HG02610 (cell line): ENCODE results near the gene ANKS1A.
"Not testable (repeated sequence)": the region's sequence is repeated elsewhere in the genome, so short reads cannot be mapped to it uniquely, and the experiment has no call there.

Experiments
- ATAC-seq: cut with Tn5 transposase; IDR thresholded peaks from one replicate; pipeline ENCODE4 v1.9.1; 2021; ENCODE audit warnings: mild to moderate bottlenecking, moderate library complexity; ENCODE audit not compliant: unreplicated experiment

The ANKS1A gene

GRCh38 chr6:34914358-34914757 is 25.3 kb downstream of the ANKS1A start:
- no peak for ATAC-seq

DNA sequence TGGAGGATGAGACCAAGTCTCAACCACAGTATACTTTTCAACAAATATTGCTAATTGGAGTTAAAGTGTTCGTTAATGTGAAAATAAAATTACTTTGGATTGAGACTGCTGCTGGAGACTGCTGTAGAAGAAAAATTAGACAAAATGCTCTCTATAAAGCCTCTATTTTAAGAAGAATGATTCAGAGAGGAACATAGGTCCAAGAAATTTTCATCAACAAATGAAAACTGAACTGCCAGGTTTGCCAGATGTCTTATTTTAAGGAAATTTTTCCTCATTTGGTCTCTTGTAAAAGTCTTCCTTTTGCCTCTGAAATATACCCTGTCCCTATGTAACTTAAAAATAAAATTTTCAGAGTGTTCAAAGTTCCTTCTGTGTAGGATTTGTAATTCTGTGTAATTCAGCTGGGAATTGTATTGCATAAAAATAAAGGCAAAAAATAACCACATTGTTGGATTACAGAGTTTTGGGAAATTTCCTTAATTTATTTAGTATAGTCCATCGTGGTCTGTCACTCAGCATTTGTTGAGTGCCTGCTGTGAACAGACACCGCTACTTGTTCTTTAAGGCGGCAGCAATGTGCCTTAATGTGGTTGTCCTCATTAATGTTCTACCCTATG is 27.4 kb downstream of the ANKS1A start:
- ATAC-seq, result no peak

DNA sequence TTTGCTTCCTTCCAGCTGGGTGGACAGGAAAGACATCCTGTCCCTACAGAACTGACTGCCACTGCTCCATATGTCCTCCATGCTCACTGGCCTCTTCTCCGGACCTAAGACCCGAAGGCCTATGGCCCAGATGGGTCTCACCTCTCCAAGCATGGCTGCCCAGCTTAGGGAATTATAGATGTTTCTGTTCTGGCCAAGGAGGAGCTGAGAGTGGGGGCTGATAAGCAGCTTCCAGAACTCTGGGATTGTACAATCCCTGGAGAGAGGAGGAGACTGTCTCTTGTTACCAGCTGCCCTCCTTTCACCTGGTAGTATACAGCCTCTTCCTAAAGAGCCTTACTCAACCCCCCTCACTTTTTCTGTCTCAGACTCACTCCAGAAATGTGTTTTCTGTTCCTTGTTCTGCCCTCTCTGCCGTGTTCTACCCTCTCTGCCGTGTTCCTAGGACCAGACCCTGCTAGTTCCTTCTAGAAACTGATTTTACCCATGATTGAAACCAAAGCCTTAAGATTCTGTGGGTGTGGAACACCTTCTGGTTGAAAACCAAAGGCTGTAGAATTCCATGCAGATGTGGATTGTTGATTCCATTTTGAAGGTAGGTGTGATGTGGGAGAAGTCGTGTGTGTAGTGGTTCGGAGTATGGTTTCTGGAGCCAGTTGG is 28.7 kb downstream of the ANKS1A start:
- ATAC-seq, result no peak

DNA sequence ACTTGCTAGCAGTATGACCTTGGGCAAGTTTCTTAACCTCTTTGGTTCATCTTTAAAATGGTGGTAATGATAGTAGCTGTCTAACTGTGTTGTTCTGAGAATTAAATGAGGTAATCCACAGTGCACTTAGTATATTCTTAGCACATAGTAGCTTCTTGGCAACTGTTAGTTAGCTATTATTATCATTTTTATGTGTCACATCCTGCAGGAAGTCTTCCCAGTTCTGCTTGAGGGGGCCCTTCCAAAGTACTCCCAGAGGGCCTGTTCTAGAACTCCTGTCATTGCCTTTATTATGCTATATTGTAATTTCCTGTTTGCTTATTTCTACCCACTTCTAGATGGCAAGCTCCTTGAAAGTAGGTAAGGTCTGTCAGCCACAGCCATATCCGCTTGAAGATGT is 30.6 kb downstream of the ANKS1A start:
- no peak for ATAC-seq

GRCh38 chr6:34920097-34920496 is 31.0 kb downstream of the ANKS1A start:
- ATAC-seq, result no peak

GRCh38 chr6:34922177-34922663 is 33.2 kb downstream of the ANKS1A start:
- ATAC-seq, result no peak

DNA sequence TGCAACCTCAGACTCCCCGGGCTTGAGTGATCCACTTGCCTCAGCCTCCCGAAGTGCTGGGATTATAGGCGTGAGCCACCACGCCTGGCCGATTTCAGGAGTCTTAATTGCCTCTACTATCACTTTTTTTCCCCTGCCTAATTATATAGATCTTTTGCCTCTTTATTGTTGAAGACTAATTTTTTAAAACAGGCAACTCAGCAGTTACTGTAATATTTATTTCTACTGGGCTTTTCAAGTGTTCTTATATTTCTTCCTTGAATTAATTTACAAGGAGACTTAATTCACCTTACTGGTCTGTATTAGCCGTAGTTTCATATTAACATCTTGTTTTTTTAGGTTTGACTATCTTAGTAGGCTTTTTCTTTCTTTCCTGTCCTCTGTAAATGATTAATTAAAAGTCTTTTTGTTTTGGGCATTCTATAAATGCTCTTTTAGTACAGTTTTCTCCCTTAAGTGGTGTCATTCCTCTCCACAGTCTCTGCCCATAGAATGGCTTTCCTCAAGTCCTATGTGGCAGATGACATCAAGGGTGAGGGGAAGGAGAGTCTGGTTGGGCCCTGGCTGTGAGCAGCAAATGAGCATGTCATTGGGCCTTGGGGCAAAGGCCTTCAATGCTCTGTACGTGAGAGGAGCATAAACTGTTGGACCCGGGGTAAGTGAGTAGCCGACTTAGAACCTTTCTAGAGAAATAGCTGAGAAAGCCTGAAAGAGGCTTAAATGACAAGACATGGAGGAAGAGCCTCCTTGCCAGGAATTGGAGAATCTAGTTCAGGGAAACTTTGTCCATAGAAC is 36.0 kb downstream of the ANKS1A start:
- ATAC-seq, result no peak

DNA sequence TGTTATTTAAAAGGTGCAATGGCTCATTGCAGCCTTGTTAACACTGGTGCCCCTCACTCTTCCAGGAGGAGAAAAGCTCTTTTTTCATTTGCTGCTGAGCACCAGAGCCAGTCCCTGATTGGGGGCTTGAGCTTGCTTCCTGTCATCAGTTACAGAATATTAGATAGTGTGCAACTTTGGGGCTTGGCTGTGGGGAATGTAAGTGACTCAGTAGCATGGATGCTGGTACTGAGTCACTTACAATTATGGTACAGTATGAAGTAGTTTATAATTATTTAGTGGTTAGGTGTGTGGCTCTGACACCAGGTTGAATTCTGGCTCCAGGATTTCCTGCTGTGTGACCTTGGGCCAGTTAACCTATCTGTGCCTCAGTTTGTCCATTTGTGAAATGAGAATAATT is 37.6 kb downstream of the ANKS1A start:
- ATAC-seq, result no peak

- no peak for ATAC-seq
These were observed 39.2 kb downstream of the ANKS1A start for GRCh38 chr6:34928220-34928619.

GRCh38 chr6:34928695-34929094 is 39.6 kb downstream of the ANKS1A start:
- no peak for ATAC-seq

- ATAC-seq, result no peak
These were observed 40.4 kb downstream of the ANKS1A start for GRCh38 chr6:34929241-34929978.

DNA sequence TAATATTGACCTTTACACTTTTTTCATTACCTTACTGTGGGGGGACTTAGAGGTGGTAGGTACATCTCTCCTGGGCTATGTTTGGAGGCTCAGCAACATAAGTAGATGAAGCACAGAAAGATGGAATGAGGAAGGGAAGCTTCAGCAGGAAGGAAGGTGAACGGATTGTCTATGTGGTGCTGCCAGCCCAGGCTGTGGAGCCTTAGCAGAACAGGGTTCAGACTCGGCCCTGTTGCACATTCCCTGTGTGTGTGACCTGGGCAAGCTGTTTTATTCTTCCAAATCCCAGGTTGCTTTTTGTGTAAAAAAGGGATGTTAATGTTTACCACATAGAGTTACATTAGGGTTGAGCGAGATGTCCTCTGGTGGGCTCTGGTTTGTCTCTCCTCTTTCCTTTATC is 41.2 kb downstream of the ANKS1A start:
- no peak for ATAC-seq

DNA sequence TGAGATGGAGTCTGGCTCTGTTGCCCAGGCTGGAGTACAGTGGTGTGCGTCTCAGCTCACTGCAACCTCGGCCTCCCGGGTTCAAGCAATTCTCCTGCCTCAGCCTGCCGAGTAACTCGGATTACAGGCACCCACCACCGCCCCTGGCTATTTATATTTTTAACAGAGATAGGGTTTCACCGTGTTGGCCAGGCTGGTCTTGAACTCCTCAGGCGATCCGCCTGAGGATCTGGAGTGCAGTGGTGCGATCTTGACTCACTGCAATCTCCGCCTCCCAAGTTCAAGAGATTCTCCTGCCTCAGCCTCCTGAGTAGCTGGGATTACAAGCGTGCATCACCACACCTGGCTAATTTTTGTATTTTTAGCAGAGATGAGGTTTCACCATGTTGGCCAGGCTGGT is 43.1 kb downstream of the ANKS1A start:
- ATAC-seq, result not testable (repeated sequence)

- no peak for ATAC-seq
These were observed 45.5 kb downstream of the ANKS1A start for GRCh38 chr6:34934516-34934915.

DNA sequence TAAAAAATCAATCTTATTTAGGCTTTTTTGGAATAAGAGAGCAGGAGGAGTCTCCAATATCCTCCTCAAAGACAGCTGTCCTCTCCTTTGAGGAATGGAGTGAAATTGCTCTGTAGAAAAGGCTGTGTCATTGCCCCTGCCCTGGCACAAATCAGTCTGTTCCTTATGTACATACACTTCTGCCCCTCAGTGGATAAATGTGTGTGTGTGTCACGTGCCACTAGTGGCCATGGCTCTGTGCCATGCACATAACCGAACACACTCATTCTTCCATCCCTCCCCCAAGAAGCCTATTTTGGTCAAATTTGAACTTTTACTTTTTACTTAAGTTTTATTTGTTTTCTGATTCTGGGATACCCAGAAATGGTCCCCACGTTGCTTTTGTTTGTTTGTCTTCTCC is 49.2 kb downstream of the ANKS1A start:
- ATAC-seq, result no peak

GRCh38 chr6:34940030-34940434 is 51.0 kb downstream of the ANKS1A start:
- ATAC-seq, result no peak

GRCh38 chr6:34941421-34941820 is 52.4 kb downstream of the ANKS1A start:
- ATAC-seq, result no peak

DNA sequence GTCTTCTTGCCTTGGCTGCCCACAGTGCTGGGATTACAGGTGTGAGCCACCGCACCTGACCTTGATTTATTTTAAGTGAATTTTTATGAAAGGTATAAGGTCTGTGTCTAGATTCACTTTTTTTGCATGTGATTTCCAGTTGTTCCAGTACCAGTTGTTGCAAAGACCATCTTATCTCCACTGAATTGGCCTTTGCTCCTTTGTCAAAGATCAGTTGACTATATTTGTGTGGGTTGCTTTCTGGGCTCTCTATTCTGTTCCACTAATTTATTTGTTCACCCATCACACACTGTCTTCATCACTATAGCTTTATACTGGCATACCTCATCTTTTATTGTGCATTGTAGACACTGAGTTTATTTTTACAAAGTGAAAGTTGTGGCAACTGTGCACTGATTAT is 56.3 kb downstream of the ANKS1A start:
- no peak for ATAC-seq

DNA sequence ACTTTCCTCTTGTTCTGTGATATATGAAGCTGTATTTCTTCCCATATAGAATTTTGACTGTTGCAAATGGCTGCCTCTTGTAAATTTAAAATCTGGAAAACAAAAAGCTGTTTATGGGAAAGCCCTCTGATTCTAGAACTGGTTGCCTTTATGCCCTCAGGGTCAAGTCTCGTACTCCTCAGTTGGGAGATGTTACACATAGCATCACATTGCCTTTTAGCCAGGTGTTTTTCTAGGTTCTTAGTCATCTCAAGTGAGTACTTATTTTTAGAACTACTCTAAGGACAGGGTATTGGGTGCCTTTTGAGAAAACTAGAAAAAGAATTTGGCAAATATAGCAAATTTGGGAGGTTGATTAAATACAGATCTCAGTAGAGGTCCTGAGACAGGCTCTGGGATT is 58.5 kb downstream of the ANKS1A start:
- ATAC-seq, result no peak

DNA sequence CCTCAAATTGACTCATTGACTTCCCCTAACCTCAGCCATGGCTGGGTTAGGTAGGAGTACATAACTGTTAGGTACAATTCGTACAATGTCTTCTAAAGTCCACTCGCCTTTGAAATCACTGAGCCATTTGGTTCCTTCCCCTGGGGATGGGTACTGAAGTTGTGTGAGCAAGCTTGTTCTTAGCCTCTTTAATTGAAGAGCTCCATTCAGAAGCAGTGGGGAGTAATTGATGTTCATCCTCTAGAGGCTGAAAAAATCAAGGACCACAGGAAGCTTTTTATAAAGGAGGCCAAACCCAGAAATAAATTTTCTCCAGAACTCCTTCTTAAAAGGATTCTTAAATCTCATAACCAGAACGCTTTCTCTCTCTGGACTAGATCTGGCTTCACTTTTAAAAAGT is 60.6 kb downstream of the ANKS1A start:
- no peak for ATAC-seq

DNA sequence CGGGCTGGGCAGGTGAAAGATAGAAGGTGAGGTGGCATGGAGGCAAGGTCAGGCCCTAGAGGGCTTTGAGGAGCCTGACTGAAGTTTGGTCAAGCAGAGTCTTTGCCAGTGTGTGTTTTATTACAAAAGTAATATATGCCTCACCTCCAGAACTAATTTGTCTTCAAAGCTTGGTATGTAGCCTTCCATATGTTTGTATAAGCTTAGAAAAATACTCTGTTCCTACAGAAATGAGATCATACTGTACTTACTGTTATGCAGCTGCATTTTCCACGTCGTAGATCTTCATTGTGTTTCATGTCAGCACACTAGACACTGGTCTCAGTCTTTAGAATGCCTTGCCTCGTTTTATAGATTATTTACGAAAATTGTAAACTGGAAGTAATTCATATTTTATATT is 61.8 kb downstream of the ANKS1A start:
- ATAC-seq, result no peak
